HT1080 (cell line): ENCODE results near the gene THSD4. TPM values are rescaled to one million over a fixed set of nuclear protein-coding genes. Genes with fewer than 3 reads are reported as not detected.

ENCODE experiments used
- DNase-seq: peaks from one replicate; pipeline ENCODE4 v3.0.0-alpha.2; 2015; ENCODE audit warnings: low read depth
- polyA plus RNA-seq, 2 experiments: library from polyadenylated mRNA; depleted of rRNA; stranded (reverse); fragments of >200 nt; gene quantifications; 2 replicates each; pipeline ENCODE4 v1.2.3, GENCODE V29; 2015
- total RNA-seq: library from RNA; depleted of rRNA; stranded (reverse); fragments of >200 nt; shearing (Covaris generic); gene quantifications from 2 replicates; pipeline ENCODE4 v1.2.3, GENCODE V29; 2014; rRNA removed

The THSD4 gene
- 11.3 and 11.8 TPM in 2 replicates for total RNA-seq
- 14.1 and 19.1 TPM in 2 replicates for polyA plus RNA-seq (2015; cell fraction: cytosol; rRNA removed)
- polyA plus RNA-seq (2015; cell fraction: nucleus; rRNA removed), result 33.5 and 37.3 TPM in 2 replicates

DNA sequence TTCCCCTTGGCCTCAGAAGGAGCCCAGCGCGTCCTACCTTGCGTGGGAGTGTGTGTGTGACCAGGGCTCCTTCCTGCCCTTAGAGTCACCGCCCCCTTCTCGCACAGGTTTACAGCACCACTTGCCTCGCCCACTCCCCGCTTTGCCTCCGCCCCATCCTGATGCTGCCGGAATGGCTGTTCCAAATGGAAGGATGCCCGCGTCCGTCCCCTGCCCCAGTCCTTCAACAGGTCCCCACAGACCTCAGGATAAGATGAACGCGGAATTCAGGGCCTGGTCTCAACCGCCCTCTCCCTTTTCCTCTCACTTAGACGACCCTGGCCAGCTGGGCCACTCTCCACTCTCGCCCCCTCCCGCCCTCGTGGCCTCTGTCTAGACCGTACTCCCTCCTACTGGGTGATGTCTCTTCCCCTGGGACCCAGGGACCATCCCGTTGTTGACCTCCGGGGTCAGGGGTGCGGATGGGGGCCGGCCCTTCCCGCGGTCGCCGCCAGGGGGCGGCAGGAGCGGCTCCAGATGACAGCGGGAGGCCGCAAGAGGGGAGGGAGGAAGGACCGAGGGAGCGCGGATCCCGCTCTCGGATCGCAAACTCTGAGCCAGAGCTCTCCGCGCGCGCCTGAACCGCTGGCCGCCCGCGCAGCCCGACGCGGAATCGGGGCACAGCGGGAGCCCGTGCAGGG lies at the start of gene THSD4:
Gene THSD4 (plus strand): TSS at position 585 of the 680 bp plus-strand sequence.
- DNase-seq, result peak; percentile 63

DNA sequence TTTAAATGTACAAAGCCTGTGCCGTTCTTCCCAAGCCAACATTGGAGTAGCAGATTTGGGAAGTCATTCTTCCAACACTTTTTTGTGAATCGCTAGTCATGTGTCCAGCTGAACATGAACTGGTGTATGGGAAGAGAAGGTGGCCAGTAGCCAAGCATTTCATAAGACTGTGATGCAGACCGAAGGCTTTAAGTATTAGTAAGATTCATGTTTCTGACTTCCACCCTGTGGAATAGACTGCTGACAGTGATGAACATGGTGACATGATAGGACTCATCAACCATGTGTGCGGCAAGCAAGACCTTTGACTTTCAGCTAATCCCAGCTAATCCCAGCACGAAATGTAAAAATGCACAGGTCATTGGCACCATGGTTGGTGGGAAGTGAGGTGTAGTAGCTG lies 48.3 kb upstream of the THSD4 start:
- no peak for DNase-seq

DNA sequence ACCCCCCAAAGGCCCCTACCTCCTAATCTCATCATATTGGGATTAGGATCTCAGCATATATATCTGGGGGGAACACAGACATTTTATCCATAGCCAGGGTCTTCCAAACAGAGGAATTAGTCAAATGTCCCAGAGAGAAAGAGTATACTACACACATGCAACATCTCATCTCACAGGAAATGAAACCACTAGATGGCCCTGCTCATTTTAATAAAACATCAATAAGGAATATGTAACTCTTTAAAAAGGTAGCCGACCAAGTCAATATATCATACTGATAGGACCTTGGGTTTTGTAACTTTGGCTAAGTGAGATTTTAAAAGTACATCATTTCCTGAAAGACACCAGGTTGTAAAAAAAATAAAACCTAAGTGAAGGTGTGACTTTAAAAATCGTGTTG lies 45.6 kb upstream of the THSD4 start:
- no peak for DNase-seq

DNA sequence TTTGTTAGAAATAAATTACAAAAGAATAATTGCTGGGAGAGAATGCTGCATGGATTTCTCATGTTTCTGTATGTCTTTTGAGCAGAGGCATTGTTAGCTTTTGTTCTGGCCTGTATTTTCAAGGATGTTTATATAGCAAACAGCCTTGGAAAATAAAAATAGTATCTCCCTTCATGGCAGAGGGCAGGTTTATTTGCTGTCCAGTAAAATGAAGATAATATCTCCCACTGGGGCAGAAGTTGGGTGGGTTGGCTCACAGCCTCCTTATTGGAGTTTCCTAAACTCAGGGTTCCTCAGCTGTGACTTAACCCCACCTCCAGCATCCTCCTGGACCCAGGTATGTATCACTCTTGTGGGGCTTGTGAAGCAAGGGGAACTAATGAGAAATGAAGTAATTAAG lies 43.7 kb upstream of the THSD4 start:
- no peak for DNase-seq

DNA sequence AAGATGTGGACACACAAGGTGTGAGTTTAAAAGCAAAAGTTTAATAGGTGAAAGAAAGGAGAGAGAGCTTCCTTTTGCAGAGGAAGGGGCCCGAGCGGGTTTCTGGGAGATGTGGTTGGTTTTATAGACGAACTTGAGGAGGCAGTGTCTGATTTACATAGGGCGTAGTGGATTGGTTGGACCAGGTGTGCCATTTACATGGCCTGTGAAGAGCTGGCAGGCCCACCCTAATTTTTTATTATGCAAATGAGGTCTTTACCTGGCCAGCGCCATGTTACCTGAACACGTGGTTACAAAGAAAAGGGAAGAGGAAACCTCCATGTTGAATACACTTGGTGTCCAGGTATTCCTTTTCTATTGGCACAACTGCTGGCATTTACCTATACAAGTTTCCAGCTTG lies 42.8 kb upstream of the THSD4 start:
- DNase-seq, result no peak

DNA sequence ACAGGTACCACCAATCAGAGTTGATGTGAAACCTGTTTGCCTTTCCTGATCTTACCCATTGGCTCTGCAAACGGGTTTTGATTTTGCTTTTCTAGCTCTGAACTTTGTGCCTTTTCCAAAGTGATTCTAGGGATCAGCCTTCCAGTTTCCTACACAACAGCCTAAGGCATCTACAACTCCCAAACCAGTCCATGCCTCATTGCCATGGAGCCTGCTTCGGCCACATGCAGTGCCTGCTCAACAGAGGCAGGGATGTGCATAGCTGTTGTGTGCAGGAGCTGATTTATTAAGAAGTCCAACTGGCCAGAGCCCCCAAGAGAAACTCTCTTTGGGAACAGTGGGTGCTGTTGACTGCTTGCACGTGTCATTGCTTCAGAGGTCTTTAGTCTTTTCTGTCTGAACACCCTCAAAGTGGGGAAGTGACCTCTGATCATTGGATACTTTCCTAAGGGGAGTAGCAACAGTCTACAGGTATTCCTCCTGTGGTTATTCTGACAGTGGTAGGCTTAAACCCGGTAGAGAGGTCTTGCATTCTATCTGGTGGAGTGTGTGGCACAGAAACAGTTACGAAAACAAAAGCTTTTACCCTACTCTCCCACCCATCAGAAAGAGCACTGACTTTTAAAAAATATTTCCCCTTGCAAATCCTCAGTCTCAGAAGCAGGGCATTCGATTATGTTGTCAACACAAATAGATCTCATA lies 36.6 kb upstream of the THSD4 start:
- DNase-seq, result no peak

DNA sequence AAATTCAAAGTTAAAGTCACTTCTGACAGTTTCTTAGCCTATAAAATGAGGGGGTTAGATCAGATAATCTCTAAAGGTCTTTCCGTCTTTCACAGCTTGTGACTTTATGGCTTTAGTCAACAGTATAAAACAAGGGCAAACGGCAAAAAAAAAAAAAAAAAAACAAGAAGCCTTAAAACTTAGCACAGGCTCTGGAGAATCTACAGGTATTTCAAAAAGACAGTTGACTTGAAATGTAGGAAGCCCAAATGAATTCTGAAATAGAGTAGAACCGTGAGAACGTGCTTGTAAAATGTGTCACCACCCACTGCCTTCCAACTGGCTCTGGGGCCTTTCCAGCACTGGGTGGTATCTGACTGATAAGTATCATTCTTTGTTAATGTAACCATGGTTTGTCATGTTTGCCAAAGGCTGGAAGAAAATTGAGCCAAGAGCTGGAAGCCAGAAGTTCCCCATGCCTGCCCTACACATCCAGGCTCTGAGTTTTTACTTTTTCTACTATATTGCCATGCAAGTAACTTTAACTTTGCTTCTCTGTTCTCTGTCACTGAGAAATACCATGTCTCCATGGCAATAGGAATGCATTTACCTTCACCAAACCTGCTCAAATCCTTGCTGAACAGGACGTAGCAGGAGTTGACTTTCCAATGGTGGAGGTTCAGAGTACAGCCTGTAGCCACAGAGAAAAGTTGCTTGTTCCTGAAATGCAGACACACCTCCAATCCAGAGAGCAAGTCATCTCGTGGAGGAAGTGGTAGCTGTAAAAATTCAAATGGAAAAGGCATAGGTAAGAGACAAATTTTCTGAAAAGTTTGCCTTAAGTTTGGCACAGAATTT lies 35.8 kb upstream of the THSD4 start:
- DNase-seq, result peak; percentile 57

DNA sequence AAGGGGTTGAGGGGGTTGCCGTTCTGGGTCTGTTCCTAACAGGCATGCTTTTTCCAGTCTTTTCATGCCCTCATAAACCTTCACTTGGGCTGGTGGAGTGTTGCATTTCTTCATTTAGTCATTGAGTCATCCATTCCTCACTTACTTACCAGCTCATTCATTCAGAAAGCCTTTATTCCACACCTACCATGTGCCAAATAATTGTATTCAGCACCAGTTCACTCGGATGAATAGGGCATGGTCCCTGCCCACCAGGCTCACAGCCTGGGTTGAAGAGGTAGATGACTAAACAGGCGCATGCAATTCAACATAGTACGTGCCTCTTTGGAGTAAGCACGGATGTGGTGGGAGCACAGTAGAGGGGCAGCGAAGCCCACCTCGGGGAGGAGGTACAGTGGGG lies 35.1 kb upstream of the THSD4 start:
- DNase-seq, result no peak

DNA sequence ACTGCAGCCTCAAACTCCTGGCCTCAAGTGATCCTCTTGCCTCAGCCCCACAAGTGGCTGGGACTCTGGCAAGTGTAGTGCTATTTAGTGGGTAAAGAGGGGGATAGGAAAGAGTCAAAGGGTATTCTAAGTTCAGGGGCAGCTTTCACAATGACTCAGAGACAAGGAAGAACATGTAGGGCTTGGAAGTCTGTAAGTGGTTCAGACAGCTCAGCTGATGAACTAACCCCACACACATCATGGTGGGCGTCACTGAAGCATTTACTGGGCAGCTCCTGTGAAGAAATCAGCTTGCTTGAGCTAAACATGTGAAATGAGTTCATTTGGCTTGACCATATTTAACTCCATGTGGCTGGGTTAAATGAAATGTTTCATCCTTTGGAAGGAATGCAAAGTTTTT lies 34.6 kb upstream of the THSD4 start:
- DNase-seq, result peak; percentile 30

DNA sequence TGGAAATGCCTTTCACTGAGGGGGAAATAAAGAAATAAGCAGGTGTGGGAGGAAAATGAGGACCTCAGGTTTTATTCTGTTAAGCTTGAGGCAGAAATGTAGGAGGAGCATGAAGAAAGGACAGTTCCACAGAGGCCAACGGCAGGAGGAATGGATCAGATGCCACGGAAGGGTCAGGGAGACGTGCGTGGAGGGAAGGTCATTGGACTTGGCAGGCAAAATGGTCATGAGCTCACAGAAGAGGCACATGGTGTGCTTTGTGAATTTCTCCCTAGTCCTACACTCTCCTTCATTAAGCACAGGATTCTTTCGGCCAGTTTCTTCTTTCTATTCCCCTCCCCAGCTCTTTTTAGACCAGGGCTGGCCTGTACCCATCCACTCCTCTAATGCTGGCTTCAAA lies 32.5 kb upstream of the THSD4 start:
- DNase-seq, result no peak

DNA sequence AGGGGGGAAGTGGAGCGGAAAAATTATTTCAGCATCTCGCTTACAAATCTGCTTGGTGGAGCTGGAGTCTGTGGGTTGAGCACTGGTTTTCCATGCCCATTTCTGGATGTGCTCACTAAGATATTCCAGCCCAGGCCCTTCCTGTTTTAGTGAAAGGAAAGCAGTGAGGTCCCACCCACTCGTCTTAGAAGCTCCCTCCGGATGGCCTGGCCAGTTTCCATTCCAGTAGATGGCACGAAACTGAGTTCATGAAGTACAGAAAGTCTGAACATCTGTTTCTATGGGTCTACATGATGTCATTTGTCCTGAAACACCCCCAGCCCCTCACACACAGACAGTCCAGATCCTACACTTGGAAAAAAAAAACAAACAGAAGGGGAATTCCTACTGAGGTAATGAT lies 31.9 kb upstream of the THSD4 start:
- no peak for DNase-seq

DNA sequence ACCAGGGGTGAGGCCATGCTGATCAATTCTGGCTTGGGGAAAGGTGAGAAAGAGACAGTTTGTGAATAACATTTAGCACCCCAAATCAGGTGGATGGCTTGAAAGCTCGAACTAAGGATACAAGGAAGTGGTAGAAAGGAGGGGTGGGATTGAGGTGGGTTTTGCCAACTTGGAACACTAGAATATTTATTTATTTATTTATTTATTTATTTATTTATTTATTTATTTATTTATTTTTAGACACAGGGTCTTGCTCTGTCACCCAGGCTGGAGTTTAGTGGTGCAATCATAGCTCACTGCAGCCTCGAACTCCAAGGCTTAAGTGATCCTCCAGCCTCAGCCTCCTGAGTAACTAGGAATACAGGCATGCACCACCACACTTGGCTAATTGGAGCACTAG lies 31.0 kb upstream of the THSD4 start:
- no peak for DNase-seq

DNA sequence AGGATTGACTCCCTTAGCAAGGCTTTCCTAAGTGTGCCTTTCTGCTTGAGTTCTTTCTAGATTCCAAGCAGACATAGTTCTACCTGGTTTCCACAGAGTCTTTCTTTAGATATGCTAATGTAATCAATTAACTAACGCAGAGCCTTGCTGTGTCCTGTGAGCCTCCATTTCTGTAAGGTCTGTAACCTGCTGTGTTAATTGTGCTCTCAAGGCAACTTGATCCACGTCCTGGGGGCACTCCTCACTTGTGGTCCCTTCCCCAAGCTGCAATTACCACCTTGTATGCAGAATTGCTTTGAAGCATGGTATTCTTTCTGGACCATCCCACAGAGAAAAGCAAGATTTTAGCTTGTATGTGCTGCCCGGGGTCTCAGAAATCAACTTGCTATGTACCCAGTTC lies 29.5 kb upstream of the THSD4 start:
- no peak for DNase-seq

DNA sequence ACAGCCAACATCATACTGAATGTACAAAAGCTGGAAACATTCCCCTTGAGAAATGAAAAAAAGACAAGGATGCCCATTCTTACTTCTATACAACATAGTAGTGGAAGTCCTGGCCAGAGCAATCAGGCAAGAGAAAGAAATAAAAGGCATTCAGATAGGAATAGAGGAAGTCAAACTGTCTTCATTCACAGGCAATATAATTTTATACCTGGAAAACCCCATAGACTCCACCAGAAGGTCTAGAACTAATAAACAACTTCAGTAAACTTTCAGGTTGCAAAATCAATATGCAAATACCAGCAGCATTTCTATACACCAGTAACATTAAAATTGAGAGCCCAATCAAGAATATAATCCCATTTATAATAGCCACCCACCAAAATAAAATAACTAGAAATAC lies 27.1 kb upstream of the THSD4 start:
- DNase-seq, result no peak

DNA sequence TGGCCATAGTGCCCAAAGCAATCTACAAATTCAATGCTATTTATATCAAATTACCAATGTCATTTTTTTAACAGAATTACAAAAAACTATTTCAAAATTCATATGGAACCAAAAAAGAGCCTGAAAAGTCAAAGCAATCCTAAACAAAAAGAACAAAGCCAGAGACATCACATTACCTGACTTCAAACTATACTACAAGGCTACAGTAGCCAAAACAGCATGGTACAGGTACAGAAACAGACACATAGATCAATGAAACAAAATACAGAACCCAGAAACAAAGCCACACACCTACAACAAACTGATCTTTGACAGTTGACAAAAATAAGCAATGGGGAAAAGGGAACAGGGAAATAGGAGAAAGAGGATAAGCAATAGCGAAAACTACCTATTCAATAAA lies 26.6 kb upstream of the THSD4 start:
- DNase-seq, result no peak

DNA sequence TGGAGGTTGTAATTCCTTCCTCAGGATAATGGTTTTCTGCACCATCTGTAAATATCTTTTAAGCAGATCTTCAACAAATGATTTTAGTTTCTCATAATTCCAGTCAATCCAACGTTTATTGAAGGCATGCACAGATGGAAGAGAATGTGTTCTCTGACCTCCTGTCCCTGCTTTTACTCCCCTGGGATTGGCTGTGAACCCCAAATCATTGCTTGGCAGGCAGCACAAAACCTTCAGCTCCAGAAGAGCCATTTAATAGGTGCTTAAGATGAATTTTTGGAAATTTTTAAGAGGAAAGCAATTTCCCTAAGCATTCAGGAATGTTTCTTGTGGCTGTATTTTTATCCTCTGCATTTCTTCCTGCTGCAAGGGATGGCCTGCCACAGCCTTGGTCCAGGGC lies 25.5 kb upstream of the THSD4 start:
- DNase-seq, result no peak

DNA sequence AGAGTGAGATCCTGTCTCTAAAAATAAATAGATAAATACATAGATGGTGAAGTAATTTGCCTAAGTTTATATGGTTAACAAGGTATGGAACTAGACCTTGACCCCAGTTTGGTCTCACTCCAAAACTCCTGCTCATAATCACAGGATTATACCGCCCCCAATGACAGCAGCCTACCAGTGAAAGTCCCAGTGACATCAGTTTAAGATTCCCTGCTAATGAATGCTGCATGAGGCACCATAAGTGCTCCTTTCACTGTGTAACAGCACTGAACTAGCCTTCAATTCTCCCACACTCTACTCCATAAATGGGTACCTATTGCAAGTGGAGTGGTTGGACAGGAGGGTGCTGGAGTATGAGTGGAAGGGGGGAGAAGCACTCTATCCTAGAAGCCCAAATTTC lies 23.7 kb upstream of the THSD4 start:
- DNase-seq, result no peak

DNA sequence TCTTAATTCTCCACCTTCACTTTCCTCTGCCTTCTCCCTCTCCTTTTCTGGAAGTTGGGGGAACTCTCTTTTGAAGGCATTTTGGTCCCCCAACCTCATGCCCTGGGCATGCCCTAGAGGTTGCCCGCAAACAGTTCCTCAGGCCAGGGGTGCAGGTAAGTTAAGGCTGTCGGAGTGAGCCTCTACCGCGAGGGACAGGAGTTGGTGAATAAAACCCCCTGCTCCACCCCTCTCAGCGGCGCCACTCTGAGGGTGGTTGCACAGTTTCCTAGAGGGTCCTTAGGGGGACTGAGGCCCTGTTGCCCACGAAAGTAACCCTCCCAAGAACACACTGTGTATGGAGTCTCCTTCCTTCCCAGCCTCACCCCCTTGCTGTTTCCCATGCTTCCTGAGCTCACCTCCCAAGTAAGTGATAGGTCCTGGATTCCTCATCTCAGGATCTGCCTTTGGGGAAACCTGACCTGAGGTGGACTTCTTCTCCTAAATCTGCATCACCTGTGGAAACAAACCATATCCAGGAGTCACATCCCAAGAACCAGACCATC lies 23.1 kb upstream of the THSD4 start:
- DNase-seq, result no peak

DNA sequence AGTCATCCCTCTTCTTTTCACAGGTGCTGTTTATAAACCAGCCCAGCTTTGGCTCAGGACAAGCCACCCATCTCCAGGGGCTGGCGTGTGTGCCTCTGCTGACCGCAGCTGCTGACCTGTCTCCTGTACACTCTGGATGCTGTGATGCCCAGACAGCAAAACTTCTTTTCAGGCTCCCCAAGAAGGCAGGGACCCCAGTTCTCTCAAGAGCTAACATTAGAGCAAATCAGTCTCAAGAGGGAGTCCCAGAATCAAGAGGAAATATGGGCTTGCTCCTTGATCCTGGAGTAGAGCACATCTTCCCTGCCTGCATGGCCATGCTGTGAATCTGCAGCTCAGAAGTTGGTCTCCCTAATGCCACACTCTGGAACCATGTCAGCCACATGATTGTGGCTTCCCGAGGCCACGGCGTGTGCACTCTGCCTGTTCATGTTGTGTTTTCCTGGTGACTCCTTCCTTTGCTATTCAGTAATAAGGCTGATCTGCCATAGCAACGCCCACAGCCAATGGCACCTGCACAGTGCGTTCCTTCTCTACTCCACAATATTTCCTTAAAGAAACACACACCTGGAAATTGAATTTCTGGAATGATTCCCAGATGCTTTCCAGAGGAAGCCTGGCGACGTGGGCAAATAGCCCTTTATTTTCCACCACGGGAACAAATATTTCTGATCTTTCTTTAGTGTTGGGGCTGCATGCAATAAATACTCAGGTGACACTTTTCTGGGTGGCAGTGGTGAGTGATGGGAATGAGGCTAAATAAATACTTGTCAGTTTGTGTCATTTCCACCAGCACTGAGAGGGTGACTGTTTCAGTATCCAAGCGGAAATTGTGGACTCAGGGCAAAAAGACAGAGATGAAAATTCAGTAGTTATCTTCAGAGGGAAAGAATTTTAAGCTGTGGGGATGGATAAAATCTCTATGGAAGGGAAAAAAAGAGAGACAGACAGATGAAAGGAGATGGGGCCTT lies 21.9 kb upstream of the THSD4 start:
- peak; percentile 88 for DNase-seq

DNA sequence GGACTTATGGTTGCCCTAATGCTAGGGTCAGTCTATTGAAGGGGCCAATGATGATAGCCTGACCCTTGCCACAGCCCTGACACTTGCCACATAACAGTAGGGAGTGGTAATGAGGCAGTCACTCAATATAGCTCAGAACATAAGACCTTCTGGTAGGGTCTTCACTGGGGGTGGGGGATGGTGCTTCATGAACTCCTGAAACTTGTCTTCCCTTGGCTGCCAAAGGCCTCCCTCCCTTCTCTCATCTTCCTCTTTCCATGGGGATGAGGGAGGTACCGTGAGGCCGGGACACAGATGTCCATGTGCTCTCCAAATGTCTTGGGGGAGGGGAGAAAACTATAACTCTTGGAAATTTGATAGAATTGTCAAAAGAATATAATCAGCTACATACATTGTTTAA lies 21.1 kb upstream of the THSD4 start:
- DNase-seq, result no peak

DNA sequence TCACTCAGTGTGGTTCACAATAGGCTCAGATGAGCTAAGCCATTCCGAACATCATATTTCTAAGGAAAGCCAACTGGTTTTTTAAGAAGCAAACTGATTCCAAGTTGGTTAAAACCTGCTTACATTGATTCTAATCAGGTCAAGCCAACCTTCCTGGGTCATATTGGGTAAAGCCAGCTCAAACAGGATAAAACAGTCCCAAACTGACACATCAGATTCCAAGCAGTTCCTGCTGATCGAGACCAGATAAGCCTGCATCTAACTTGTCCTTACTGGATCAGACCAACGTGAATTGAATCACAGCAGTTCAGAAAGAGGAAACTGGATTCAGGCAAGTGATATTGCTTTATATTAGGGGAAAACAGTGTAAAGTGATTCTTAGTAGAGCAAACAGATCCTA lies 18.6 kb upstream of the THSD4 start:
- peak; percentile 29 for DNase-seq
